Gastrocnemius medialis (tissue), 4 donors: ENCODE measurements around the gene AADAC. TPM values are rescaled to one million over a fixed set of nuclear protein-coding genes. Genes with fewer than 3 reads are reported as not detected.

Source experiments
- ATAC-seq, 2 donors: fragments of 150-250 bp; one replicate each; pipeline ENCODE4 v1.9.1; 2016
- DNase-seq, 2 donors: peaks; one replicate each; pipeline ENCODE4 v3.0.0-alpha.2; 2019
- H3K27ac ChIP-seq, 4 donors: fragments of 200-600 bp; sonication (generic); 1 replicate in 1 of 4; 2 replicates in 3 of 4; pipeline ENCODE4 v1.5.1; 2016 to 2018; ENCODE audit warnings: mild to moderate bottlenecking in 2 of 4, moderate library complexity in 1 of 4
- H3K27me3 ChIP-seq, 3 donors: fragments of 200-600 bp; sonication (generic) in 2 of 3; 1 replicate in 1 of 3; 2 replicates in 2 of 3; pipeline versions ENCODE4 v1.5.1 to v1.6.0; 2016 to 2019; ENCODE audit warnings: mild to moderate bottlenecking in 1 of 3, moderate library complexity in 1 of 3
- H3K36me3 ChIP-seq, 2 donors: fragments of 200-600 bp; sonication (generic) in 1 of 2; one replicate each; pipeline ENCODE4 v1.5.1; 2017 to 2018
- H3K4me1 ChIP-seq, 2 donors: fragments of 200-600 bp; sonication (generic) in 1 of 2; one replicate each; pipeline ENCODE4 v1.5.1; 2016 to 2017; ENCODE audit warnings: mild to moderate bottlenecking in 2 of 2
- H3K4me3 ChIP-seq, 4 donors: fragments of 200-600 bp; sonication (generic) in 3 of 4; 1 replicate in 1 of 4; 2 replicates in 3 of 4; pipeline ENCODE4 v1.5.1; 2016 to 2019; ENCODE audit warnings: mild to moderate bottlenecking in 2 of 4
- H3K9me3 ChIP-seq, 3 donors: fragments of 200-600 bp; sonication (generic) in 2 of 3; 1 replicate in 1 of 3; 2 replicates in 2 of 3; pipeline ENCODE4 v1.5.1; 2016 to 2019
- POLR2A ChIP-seq, 2 donors: fragments of 450-650 bp; IDR thresholded peaks; one replicate each; pipeline ENCODE4 v1.6.1; 2017; ENCODE audit warnings: antibody characterized with exemption in 2 of 2, mild to moderate bottlenecking in 2 of 2, moderate library complexity in 2 of 2
- in situ Hi-C, 4 donors: fragments of 200-750 bp; cut with MboI; loops; one replicate each; pipeline versions ENCODE4 v1.15.0 to v1.8.0; 2017; ENCODE audit warnings: low sequenced_read_pairs in 4 of 4
- intact Hi-C: fragments of 100-400 bp; cut with DNase I; formaldehyde crosslinking; loops from one replicate; pipeline ENCODE4 v1.15.1; 2023; ENCODE audit warnings: low total_unique reads
- total RNA-seq, 4 donors: library from RNA; depleted of rRNA; stranded (reverse); fragments of >200 nt; gene quantifications; one replicate each; pipeline versions ENCODE4 v1.1.0 to v1.2.3, GENCODE V29; 2016
- TF ChIP-seq, protein P1 (sequence below), 5 experiments: fragments of 450-650 bp in 3 of 5; fragments of 200-600 bp in 2 of 5; sonication (generic) in 2 of 5; IDR thresholded peaks in 4 of 5; conservative IDR thresholded peaks in 1 of 5; 1 replicate in 4 of 5; 2 replicates in 1 of 5; pipeline ENCODE4 v1.5.1; 2016 to 2019; ENCODE audit warnings: antibody characterized with exemption in 5 of 5, mild to moderate bottlenecking in 3 of 5, moderate library complexity in 3 of 5

The AADAC gene
- total RNA-seq, 4 donors from 2014 or later: 0.85 to 1.1 TPM; not detected in 2

DNA sequence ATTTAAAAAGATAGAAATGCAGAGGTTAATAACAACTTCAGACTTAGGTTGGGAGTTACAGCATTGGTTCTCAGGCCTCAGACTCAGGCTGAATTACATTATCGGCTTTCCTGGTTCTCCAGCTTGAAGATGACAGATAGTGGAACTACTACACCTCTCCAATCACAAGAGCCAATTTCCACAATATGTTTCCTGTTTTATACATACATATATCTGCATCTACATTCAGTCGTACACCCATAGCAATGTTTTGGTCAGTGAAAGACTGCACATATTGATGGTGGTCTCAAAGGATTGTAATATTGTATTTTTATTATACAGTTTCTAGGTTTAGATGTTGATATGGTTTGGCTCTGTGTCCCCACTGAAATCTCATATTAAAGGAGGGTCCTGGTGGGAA, 44.7 kb upstream of the AADAC start:
- H3K27ac ChIP-seq: no peak overlapping the region
- TF ChIP-seq, protein P1, sequence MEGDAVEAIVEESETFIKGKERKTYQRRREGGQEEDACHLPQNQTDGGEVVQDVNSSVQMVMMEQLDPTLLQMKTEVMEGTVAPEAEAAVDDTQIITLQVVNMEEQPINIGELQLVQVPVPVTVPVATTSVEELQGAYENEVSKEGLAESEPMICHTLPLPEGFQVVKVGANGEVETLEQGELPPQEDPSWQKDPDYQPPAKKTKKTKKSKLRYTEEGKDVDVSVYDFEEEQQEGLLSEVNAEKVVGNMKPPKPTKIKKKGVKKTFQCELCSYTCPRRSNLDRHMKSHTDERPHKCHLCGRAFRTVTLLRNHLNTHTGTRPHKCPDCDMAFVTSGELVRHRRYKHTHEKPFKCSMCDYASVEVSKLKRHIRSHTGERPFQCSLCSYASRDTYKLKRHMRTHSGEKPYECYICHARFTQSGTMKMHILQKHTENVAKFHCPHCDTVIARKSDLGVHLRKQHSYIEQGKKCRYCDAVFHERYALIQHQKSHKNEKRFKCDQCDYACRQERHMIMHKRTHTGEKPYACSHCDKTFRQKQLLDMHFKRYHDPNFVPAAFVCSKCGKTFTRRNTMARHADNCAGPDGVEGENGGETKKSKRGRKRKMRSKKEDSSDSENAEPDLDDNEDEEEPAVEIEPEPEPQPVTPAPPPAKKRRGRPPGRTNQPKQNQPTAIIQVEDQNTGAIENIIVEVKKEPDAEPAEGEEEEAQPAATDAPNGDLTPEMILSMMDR (IDR thresholded peaks at IDR 0.05 in 4 of 5, conservative IDR thresholded peaks at IDR 0.05 in 1 of 5): no peak
- no peak for TF ChIP-seq POLR2A (IDR thresholded peaks at IDR 0.05)
- H3K4me1 ChIP-seq: peaks cover 6 to 11% of the 10 kb centered on the region in 2 donors
- DNase-seq: no peak
- no peaks in the 10 kb centered on the region for H3K36me3 ChIP-seq
- intact Hi-C loops (no loop called here), in situ Hi-C loops (no loop called here)
- no peak for ATAC-seq
- H3K9me3 ChIP-seq: no peaks in the 10 kb centered on the region
- no peak overlapping the region for H3K4me3 ChIP-seq
- H3K27me3 ChIP-seq: no peaks in the 10 kb centered on the region

DNA sequence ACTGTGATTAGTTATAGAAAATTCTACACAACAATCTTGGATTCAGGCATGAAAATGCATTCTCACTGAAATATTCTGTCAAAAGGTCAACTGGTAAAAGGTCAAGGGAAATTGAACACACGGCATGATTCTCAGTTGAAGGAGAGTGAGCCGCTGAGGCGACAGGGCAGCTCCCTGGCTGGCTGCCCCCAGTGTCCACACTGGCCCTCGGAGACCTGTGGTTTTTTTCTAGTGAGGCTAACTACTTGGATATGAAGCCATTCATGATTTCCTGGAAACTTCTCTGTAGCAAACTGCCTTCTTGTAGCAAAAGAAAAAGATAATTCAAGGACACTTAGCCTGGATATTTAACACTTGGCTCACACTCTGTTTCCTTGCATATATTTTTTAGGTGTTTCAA, 43.0 kb upstream of the AADAC start:
- in situ Hi-C loops: no loop called here
- peak in 1 of 2 donors; percentile 19 for DNase-seq
- H3K4me3 ChIP-seq: no peak overlapping the region
- H3K27ac ChIP-seq: peak overlapping the region in 3 of 4 donors; percentile 22 to 35 (median 33)
- no peaks in the 10 kb centered on the region for H3K36me3 ChIP-seq
- H3K27me3 ChIP-seq: no peaks in the 10 kb centered on the region
- peaks cover 6 to 11% of the 10 kb centered on the region in 2 donors for H3K4me1 ChIP-seq
- TF ChIP-seq POLR2A (IDR thresholded peaks at IDR 0.05): no peak
- TF ChIP-seq, protein P1 (IDR thresholded peaks at IDR 0.05 in 4 of 5, conservative IDR thresholded peaks at IDR 0.05 in 1 of 5): no peak
- intact Hi-C loops: no loop called here
- no peak for ATAC-seq
- H3K9me3 ChIP-seq: no peaks in the 10 kb centered on the region

DNA sequence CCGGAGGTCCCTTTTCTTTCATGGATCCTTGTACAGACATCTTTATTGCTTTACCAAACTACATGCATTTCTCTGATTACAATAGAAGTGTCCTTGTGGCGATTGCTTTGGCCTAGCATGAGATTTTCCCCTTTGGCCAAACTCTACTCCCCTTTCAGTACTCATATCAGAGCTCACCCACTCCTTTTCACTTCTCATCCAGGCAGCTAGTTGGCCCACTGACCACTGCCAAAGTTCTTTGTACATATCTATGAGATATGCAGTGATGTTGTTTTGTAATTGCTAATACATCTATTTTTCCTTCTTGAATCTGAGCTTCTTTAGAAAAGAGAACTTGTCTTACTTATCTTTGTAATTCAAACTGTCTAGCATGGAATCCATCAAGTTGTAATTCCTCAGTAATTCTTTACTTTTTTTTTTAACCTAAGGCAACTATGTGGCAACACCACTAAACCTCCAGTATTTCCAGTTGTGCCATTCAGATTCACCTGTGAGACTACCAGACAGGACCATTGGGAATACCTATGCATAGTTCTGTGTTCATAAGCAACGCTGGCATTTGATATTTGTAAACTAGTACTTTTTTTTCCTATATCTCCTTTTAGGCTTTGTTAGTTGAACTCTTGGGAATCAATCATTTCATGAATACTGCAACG, 41.0 kb upstream of the AADAC start:
- Histone ChIP-seq H3K27ac (no peak overlapping the region), H3K27me3 (no peaks in the 10 kb centered on the region)
- ATAC-seq: no peak

DNA sequence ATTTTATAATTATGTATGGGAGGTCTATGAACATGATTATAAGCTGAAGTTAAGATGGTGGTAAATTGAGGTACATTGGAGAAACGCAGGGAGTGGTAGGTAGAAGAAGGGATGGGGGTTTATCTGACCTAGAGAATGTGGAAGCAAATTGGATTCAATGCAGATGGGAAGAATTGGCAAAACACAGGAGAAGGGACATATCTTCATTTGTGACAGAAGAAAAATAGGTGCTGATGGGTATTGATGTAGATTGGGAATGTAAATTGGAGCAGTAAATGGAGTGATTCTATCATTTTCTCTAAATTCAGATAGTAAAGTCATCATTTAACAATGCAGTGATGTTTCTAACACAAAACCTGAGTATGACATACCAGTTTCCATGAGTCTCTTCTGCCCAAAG, 39.7 kb upstream of the AADAC start:
- Histone ChIP-seq H3K4me1 (peaks cover 6 to 8% of the 10 kb centered on the region in 2 donors), H3K36me3 (no peaks in the 10 kb centered on the region), H3K27me3 (no peaks in the 10 kb centered on the region), H3K4me3 (no peak overlapping the region), H3K27ac (no peak overlapping the region), H3K9me3 (no peaks in the 10 kb centered on the region)
- no peak for DNase-seq
- in situ Hi-C loops: no loop called here
- ATAC-seq: no peak
- intact Hi-C loops: no loop called here
- no peak for TF ChIP-seq POLR2A (IDR thresholded peaks at IDR 0.05)
- TF ChIP-seq, protein P1 (IDR thresholded peaks at IDR 0.05 in 4 of 5, conservative IDR thresholded peaks at IDR 0.05 in 1 of 5): no peak

More for the DNA sequence above, 41.0 kb upstream of the AADAC start:
- intact Hi-C loops (no loop called here), in situ Hi-C loops (no loop called here)
- H3K4me1 ChIP-seq: peaks cover 6 to 11% of the 10 kb centered on the region in 2 donors
- no peak overlapping the region for H3K4me3 ChIP-seq
- DNase-seq: no peak
- TF ChIP-seq POLR2A (IDR thresholded peaks at IDR 0.05): no peak
- TF ChIP-seq, protein P1 (IDR thresholded peaks at IDR 0.05 in 4 of 5, conservative IDR thresholded peaks at IDR 0.05 in 1 of 5): no peak
- H3K9me3 ChIP-seq: no peaks in the 10 kb centered on the region
- no peaks in the 10 kb centered on the region for H3K36me3 ChIP-seq

DNA sequence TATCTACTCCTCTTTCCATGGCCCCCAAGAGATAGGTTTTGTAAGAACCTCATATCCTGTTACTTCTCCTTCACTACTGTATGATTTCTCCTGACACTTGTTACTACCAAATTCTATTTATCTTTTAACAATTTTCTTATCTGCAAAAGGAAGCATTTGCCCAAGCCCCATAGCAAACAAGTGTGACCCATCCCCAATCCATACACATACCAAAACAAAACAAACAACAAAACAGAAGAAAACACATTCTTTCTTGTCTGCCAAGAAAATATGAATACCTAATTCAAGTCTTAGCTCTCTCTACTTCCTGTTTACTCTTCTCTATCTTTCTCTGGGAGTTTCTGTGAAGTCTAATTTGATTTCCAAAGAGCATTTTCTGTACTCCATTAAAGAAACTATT, 39.0 kb upstream of the AADAC start:
- DNase-seq (no peak), ATAC-seq (no peak)
- in situ Hi-C loops (no loop called here), intact Hi-C loops (no loop called here)
- Histone ChIP-seq H3K27me3 (no peaks in the 10 kb centered on the region), H3K27ac (no peak overlapping the region), H3K36me3 (no peaks in the 10 kb centered on the region), H3K4me3 (no peak overlapping the region), H3K4me1 (peaks cover 6 to 8% of the 10 kb centered on the region in 2 donors), H3K9me3 (no peaks in the 10 kb centered on the region)
- no peak for TF ChIP-seq POLR2A (IDR thresholded peaks at IDR 0.05)
- TF ChIP-seq, protein P1 (IDR thresholded peaks at IDR 0.05 in 4 of 5, conservative IDR thresholded peaks at IDR 0.05 in 1 of 5): no peak
